Measurements from ENCODE around the gene GNE. TPM values are rescaled to one million over a fixed set of nuclear protein-coding genes. Genes with fewer than 3 reads are reported as not detected.

Gene GNE
- total and polyA plus RNA-seq, 2 of the 13 experiments (the other 11 are each of a cell fraction or from before 2014, with no cell fraction given), result 16.1 to 24.1 TPM

DNA sequence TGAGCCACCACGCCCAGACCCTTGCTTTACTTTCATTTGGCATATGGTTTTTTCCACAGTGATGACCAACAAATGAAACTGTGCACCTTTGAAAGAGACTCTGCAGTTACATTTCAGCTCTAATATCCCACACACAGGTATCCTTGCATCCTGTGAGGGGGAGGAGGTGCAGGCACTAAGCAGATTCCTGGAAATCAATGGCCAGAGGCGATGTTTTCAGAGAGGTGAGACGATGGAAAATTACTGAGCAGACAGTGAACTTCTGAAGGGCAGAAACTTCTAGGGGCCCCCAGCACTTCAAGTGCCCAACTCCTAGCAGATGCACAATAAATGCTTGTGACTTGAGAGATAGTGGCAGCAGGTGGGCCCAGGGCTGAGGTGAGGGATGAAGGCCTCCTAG, 29.8 kb upstream of the GNE start:
- ChIA-PET CTCF (ENCODE audit: low intra/inter-chr PET ratio, low total read pairs) (no interaction called here), POLR2A (no interaction called here)
- H3K79me2 ChIP-seq (ENCODE audit: insufficient read depth, low read length), result no peaks in the 10 kb centered on the region
- peak; percentile 67 for TF ChIP-seq BCL6 (CRISPR knock-in tag; IDR thresholded peaks at IDR 0.05)
- no peak for TF ChIP-seq PAWR (CRISPR knock-in tag; IDR thresholded peaks at IDR 0.05; ENCODE audit: borderline replicate concordance)
- 76% methylated on average over 2 of the region's 3 CpGs for WGBS (ENCODE audit: low lambda C conversion rate)
- no peak overlapping the region for H3K4me2 ChIP-seq (ENCODE audit: low read depth, low read length)
- no peak overlapping the region for H3K4me3 ChIP-seq (replicated peaks in 1 of 3; ENCODE audit: insufficient read depth in 1 of 3, low read depth in 2 of 3, low read length in 3 of 3)
- intact Hi-C loops (cut with micrococcal nuclease; ENCODE audit: unreplicated experiment), result no loop called here
- in situ Hi-C loops (cut with HindIII; ENCODE audit: extremely low pct_ligation_motif_present, low pct_unique_long_range_greater_than_20kb), result no loop called here
- no peak for DNase-seq (ENCODE audit: low spot score)
- H3K36me3 ChIP-seq (replicated peaks in 1 of 2; ENCODE audit: control insufficient read depth in 1 of 2, insufficient read depth in 2 of 2, low read length in 2 of 2), result no peaks in the 10 kb centered on the region
- no peaks in the 10 kb centered on the region for H3K27me3 ChIP-seq (ENCODE audit: control insufficient read depth in 1 of 2, insufficient read depth in 2 of 2, low read length in 2 of 2)
- no peaks in the 10 kb centered on the region for H3K9me3 ChIP-seq (ENCODE audit: low read length)
- BruUV-seq (replicated peaks), result no TSS peak
- H3K27ac ChIP-seq (ENCODE audit: extremely low read length, insufficient read depth, low read length), result no peak overlapping the region
- peaks cover 10% of the 10 kb centered on the region; the same call in 1 of the 2 replicates for H3K4me1 ChIP-seq (ENCODE audit: insufficient read depth, low read length)
- no peak for ATAC-seq
- H2AFZ ChIP-seq (ENCODE audit: low read length), result no peak overlapping the region
- no peak for FAIRE-seq
- no peak overlapping the region for H3K9ac ChIP-seq (ENCODE audit: insufficient read depth, low read depth, low read length)
- no peaks in the 10 kb centered on the region for H4K20me1 ChIP-seq (ENCODE audit: insufficient read depth, low read length)

DNA sequence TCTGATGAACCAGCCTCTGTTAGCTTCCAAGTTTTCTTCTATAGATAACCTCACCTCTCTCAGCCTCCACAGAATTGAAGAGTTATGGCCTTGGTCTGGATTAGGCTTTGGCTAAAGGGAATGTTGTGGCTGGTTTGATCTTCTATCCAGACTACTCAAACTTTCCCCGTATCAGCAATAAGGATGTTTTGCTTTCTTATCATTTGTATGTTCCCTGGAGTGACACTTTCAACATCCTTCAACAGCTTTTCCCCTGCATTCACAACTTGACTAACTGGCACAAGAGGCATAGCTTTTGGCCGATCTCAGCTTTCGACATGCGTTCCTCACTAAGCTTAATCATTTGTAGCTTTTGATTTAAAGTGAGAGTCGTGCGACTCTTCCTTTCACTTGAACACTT, 28.1 kb upstream of the GNE start:
- TF ChIP-seq MAFK (conservative IDR thresholded peaks at IDR 0.05 in 1 of 2, IDR thresholded peaks at IDR 0.05 in 1 of 2; ENCODE audit: low read length in 2 of 2), result peak in 1 of 2 experiments; percentile 50; a peak in 2 of 4 replicates
- TF ChIP-seq MAF1 (CRISPR knock-in tag; IDR thresholded peaks at IDR 0.05; ENCODE audit: borderline replicate concordance), result no peak
- in situ Hi-C loops (cut with HindIII; ENCODE audit: extremely low pct_ligation_motif_present, low pct_unique_long_range_greater_than_20kb) (no loop called here), intact Hi-C loops (cut with micrococcal nuclease; ENCODE audit: unreplicated experiment) (no loop called here)
- no peak overlapping the region for H2AFZ ChIP-seq (ENCODE audit: low read length)
- peaks cover 20% of the 10 kb centered on the region; the same call in 1 of the 2 replicates for H3K4me1 ChIP-seq (ENCODE audit: insufficient read depth, low read length)
- no peak overlapping the region for H3K4me2 ChIP-seq (ENCODE audit: low read depth, low read length)
- ChIA-PET CTCF (ENCODE audit: low intra/inter-chr PET ratio, low total read pairs) (no interaction called here), POLR2A (no interaction called here)
- no peaks in the 10 kb centered on the region for H3K9me3 ChIP-seq (ENCODE audit: low read length)
- H3K9ac ChIP-seq (ENCODE audit: insufficient read depth, low read depth, low read length), result no peak overlapping the region
- no peak overlapping the region for H3K4me3 ChIP-seq (replicated peaks in 1 of 3; ENCODE audit: insufficient read depth in 1 of 3, low read depth in 2 of 3, low read length in 3 of 3)
- ATAC-seq (no peak), FAIRE-seq (no peak), DNase-seq (ENCODE audit: low spot score) (no peak)
- H4K20me1 ChIP-seq (ENCODE audit: insufficient read depth, low read length), result no peaks in the 10 kb centered on the region
- H3K79me2 ChIP-seq (ENCODE audit: insufficient read depth, low read length), result no peaks in the 10 kb centered on the region
- no peaks in the 10 kb centered on the region for H3K36me3 ChIP-seq (replicated peaks in 1 of 2; ENCODE audit: control insufficient read depth in 1 of 2, insufficient read depth in 2 of 2, low read length in 2 of 2)
- WGBS (ENCODE audit: low lambda C conversion rate), result 91% methylated on average over 5 of the region's 6 CpGs
- H3K27ac ChIP-seq (ENCODE audit: extremely low read length, insufficient read depth, low read length), result no peak overlapping the region
- no peaks in the 10 kb centered on the region for H3K27me3 ChIP-seq (ENCODE audit: control insufficient read depth in 1 of 2, insufficient read depth in 2 of 2, low read length in 2 of 2)
- no TSS peak for BruUV-seq (replicated peaks)
